GM12874 (cell line): ENCODE measurements around the gene TSPAN7.

Experiments
- TF ChIP-seq, protein P1 (sequence below): IDR thresholded peaks from 2 replicates; pipeline ENCODE4 v1.5.1; 2011; ENCODE audit warnings: low read depth, mild to moderate bottlenecking, control low read depth, low read length, moderate library complexity; ENCODE audit not compliant: insufficient read depth

Gene TSPAN7

GRCh38 chrX:38682095-38682494 lies 120.8 kb downstream of the TSPAN7 start:
- TF ChIP-seq, protein P1, sequence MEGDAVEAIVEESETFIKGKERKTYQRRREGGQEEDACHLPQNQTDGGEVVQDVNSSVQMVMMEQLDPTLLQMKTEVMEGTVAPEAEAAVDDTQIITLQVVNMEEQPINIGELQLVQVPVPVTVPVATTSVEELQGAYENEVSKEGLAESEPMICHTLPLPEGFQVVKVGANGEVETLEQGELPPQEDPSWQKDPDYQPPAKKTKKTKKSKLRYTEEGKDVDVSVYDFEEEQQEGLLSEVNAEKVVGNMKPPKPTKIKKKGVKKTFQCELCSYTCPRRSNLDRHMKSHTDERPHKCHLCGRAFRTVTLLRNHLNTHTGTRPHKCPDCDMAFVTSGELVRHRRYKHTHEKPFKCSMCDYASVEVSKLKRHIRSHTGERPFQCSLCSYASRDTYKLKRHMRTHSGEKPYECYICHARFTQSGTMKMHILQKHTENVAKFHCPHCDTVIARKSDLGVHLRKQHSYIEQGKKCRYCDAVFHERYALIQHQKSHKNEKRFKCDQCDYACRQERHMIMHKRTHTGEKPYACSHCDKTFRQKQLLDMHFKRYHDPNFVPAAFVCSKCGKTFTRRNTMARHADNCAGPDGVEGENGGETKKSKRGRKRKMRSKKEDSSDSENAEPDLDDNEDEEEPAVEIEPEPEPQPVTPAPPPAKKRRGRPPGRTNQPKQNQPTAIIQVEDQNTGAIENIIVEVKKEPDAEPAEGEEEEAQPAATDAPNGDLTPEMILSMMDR, result no peak

GRCh38 chrX:38692961-38693360 lies 131.6 kb downstream of the TSPAN7 start:
- TF ChIP-seq, protein P1, result no peak

- TF ChIP-seq, protein P1, result no peak
Observed at GRCh38 chrX:38694394-38694793, 133.1 kb downstream of the TSPAN7 start.

DNA sequence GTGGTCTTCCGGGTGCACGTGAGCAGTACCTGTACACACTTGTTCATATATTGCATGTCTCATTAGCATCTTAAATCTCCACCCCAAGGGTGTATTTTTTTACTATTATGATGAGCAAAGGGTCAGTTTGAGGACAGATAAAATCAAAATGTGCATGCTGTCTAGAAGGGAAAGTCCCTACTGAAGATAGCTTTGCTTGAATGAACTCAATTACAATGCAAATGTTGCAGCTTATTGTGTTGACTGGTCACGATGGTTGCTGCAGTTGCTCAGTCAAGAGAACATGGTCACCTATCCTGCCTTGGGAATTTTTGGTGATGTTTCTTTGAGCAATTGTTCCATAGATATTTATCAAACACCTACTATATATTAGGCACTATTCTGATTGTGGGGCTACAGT lies 136.1 kb downstream of the TSPAN7 start:
- TF ChIP-seq, protein P1, result no peak

- TF ChIP-seq, protein P1, result no peak
Observed at GRCh38 chrX:38699121-38699520, 137.8 kb downstream of the TSPAN7 start.

DNA sequence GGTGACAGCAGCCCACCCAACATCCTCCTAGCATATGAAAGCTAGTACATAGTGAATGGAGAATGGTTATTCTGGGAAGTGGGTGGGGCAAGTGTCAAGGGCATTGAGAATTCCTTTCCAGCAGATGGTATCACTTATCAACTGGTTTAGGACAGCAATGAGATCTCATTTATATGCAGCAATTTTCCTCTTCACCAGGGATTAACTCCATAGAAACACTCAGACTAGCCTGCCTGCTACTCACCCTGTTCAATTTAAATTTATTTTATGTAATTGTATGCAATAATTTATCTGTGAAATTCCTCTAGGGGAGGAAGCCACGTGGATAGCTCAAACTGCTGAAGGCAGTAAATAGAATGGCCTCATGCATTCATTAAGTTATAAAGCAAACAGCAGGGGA lies 138.4 kb downstream of the TSPAN7 start:
- TF ChIP-seq, protein P1, result no peak

- TF ChIP-seq, protein P1, result no peak
Observed at GRCh38 chrX:38701073-38701472, 139.7 kb downstream of the TSPAN7 start.

DNA sequence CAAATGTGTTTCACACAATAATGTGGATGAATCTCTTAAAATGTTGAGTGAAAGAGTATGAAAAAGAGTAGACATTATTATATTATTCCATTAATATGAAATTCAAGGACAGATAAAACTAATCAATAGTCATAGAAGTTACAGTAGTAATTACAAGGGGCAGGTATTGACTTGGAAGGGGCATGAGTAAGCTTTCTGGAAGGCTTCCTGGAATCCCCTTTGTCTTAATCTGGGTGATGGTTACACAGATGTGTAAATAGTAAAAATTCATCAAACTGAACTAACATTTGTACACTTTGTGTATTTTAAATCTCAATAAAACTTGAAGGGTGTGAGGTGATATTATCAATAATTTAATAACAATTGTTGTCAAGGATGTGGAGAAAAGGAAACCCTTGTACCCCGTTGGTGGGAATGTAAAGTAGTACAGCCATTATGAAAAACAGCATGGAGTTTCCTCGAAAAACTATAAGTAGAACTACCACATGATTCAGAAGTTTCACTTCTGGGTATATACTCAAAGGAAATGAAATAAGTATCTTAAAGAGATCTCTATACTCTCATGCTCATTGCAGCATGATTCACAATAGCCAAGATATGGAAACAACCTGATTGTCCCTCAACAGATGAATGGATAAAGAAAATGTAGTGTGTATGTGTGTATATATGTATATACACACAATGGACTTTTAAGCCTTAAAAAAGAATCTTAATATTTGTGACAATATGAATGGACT lies 143.0 kb downstream of the TSPAN7 start:
- TF ChIP-seq, protein P1, result no peak
